ENCODE measurements around the gene HBZ. TPM values are rescaled to one million over a fixed set of nuclear protein-coding genes. Genes with fewer than 3 reads are reported as not detected.

The HBZ gene
- total RNA-seq, 1 experiment from 2014 or later, result not detected

DNA sequence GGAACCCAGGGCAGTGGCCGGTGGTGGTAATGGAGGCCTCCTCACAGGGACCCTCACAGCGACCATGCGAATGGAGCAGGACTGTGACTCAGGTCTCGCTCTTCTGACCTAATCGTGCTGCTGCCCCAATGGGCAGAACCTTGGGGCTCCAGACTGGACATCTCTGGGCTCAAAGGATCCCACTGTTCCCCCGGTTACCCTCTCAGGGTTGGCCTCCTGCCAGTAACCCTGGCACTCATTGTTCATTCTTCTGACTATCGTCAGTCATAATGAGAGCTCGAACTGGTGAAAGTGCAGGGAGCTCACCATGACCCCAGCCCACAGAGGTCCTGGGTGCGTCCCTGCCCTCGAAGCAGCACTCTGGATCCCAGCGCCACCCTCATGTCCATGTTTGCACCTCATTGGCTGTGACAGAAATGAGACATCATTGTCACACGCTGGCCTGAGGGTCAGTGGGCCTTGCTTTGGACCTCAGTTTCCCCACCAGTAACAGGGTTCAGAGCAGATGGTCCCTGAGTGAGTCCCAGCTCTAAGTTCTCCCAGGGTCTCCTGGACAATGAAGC is 10.0 kb upstream of the HBZ start:
- no peaks in the 10 kb centered on the region for H3K9me2 ChIP-seq (ENCODE audit: insufficient read depth)
- H3K9me3 ChIP-seq (ENCODE audit: control insufficient read depth in 1 of 2, insufficient read depth in 1 of 2, low read depth in 1 of 2, low read length in 2 of 2), result no peaks in the 10 kb centered on the region
- DNase-seq (ENCODE audit: low read depth, low spot score) (no peak), ATAC-seq (no peak)
- H3K27ac ChIP-seq (ENCODE audit: low read depth, low read length), result no peak overlapping the region
- CTCF ChIA-PET, result no interaction called here
- no TSS peak for BruUV-seq (replicated peaks)
- no peaks in the 10 kb centered on the region for H3K27me3 ChIP-seq (ENCODE audit: insufficient read depth, low read length)
- no peak overlapping the region for H2AFZ ChIP-seq (ENCODE audit: low read depth, low read length, poor library complexity, severe bottlenecking)
- no peaks in the 10 kb centered on the region for H3K4me1 ChIP-seq (ENCODE audit: control insufficient read depth in 1 of 2, insufficient read depth in 2 of 2, low read length in 2 of 2)
- intact Hi-C loops (cut with micrococcal nuclease), result no loop called here
- H3K4me2 ChIP-seq (ENCODE audit: low read length), result no peak overlapping the region
- no peak overlapping the region for H3K4me3 ChIP-seq (replicated peaks in 1 of 2; ENCODE audit: low read depth in 1 of 2, low read length in 2 of 2)
- H3K9ac ChIP-seq (ENCODE audit: low read length), result no peak overlapping the region
- POLR2A ChIA-PET, result no interaction called here
- no peaks in the 10 kb centered on the region for H4K20me1 ChIP-seq (ENCODE audit: insufficient read depth)
- peaks cover 6% of the 10 kb centered on the region; the same call in 1 of the 2 replicates for H3K79me2 ChIP-seq (ENCODE audit: insufficient read depth, low read length)
- TF ChIP-seq RAD21 (IDR thresholded peaks at IDR 0.05; ENCODE audit: low read depth) (no peak), EZH2phosphoT487 (IDR thresholded peaks at IDR 0.05; ENCODE audit: borderline replicate concordance) (no peak), YY1 (IDR thresholded peaks at IDR 0.05; ENCODE audit: extremely low read depth, insufficient replicate concordance, low read depth, low read length) (no peak), POLR2A (IDR thresholded peaks at IDR 0.05; ENCODE audit: borderline replicate concordance, extremely low read depth, insufficient read depth, insufficient read length) (no peak), CEBPB (IDR thresholded peaks at IDR 0.05; ENCODE audit: low read depth) (no peak), CBX3 (IDR thresholded peaks at IDR 0.05; ENCODE audit: low read depth) (no peak), ELF1 (IDR thresholded peaks at IDR 0.05; ENCODE audit: borderline replicate concordance, low read depth) (no peak), FOSL1 (IDR thresholded peaks at IDR 0.05; ENCODE audit: low read depth) (no peak), JUND (IDR thresholded peaks at IDR 0.05) (no peak), POLR2AphosphoS5 (IDR thresholded peaks at IDR 0.05; ENCODE audit: low read depth, low read length) (no peak), ATF3 (IDR thresholded peaks at IDR 0.05) (no peak), MAX (IDR thresholded peaks at IDR 0.05) (no peak), TCF7L2 (IDR thresholded peaks at IDR 0.05; ENCODE audit: borderline replicate concordance, extremely low read depth, insufficient read depth, insufficient read length) (no peak)
- TF ChIP-seq, protein P1, sequence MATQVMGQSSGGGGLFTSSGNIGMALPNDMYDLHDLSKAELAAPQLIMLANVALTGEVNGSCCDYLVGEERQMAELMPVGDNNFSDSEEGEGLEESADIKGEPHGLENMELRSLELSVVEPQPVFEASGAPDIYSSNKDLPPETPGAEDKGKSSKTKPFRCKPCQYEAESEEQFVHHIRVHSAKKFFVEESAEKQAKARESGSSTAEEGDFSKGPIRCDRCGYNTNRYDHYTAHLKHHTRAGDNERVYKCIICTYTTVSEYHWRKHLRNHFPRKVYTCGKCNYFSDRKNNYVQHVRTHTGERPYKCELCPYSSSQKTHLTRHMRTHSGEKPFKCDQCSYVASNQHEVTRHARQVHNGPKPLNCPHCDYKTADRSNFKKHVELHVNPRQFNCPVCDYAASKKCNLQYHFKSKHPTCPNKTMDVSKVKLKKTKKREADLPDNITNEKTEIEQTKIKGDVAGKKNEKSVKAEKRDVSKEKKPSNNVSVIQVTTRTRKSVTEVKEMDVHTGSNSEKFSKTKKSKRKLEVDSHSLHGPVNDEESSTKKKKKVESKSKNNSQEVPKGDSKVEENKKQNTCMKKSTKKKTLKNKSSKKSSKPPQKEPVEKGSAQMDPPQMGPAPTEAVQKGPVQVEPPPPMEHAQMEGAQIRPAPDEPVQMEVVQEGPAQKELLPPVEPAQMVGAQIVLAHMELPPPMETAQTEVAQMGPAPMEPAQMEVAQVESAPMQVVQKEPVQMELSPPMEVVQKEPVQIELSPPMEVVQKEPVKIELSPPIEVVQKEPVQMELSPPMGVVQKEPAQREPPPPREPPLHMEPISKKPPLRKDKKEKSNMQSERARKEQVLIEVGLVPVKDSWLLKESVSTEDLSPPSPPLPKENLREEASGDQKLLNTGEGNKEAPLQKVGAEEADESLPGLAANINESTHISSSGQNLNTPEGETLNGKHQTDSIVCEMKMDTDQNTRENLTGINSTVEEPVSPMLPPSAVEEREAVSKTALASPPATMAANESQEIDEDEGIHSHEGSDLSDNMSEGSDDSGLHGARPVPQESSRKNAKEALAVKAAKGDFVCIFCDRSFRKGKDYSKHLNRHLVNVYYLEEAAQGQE (IDR thresholded peaks at IDR 0.05; ENCODE audit: low read depth), result no peak
- TF ChIP-seq, protein P2, sequence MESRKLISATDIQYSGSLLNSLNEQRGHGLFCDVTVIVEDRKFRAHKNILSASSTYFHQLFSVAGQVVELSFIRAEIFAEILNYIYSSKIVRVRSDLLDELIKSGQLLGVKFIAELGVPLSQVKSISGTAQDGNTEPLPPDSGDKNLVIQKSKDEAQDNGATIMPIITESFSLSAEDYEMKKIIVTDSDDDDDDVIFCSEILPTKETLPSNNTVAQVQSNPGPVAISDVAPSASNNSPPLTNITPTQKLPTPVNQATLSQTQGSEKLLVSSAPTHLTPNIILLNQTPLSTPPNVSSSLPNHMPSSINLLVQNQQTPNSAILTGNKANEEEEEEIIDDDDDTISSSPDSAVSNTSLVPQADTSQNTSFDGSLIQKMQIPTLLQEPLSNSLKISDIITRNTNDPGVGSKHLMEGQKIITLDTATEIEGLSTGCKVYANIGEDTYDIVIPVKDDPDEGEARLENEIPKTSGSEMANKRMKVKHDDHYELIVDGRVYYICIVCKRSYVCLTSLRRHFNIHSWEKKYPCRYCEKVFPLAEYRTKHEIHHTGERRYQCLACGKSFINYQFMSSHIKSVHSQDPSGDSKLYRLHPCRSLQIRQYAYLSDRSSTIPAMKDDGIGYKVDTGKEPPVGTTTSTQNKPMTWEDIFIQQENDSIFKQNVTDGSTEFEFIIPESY (IDR thresholded peaks at IDR 0.05; ENCODE audit: extremely low read depth, insufficient replicate concordance, low read length), result no peak
- TF ChIP-seq, protein P3, sequence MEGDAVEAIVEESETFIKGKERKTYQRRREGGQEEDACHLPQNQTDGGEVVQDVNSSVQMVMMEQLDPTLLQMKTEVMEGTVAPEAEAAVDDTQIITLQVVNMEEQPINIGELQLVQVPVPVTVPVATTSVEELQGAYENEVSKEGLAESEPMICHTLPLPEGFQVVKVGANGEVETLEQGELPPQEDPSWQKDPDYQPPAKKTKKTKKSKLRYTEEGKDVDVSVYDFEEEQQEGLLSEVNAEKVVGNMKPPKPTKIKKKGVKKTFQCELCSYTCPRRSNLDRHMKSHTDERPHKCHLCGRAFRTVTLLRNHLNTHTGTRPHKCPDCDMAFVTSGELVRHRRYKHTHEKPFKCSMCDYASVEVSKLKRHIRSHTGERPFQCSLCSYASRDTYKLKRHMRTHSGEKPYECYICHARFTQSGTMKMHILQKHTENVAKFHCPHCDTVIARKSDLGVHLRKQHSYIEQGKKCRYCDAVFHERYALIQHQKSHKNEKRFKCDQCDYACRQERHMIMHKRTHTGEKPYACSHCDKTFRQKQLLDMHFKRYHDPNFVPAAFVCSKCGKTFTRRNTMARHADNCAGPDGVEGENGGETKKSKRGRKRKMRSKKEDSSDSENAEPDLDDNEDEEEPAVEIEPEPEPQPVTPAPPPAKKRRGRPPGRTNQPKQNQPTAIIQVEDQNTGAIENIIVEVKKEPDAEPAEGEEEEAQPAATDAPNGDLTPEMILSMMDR (IDR thresholded peaks at IDR 0.05 in 2 of 3, conservative IDR thresholded peaks at IDR 0.05 in 1 of 3; ENCODE audit: borderline replicate concordance in 1 of 3, insufficient read depth in 1 of 3, low read depth in 2 of 3, low read length in 2 of 3), result no peak
- RAD21 ChIA-PET (ENCODE audit: low non-redundant PET in 1 of 2, low total read pairs in 2 of 2, uncharacterized antibody in 2 of 2, unreplicated experiment in 2 of 2), result no interaction called here
- H3K36me3 ChIP-seq (ENCODE audit: control insufficient read depth in 1 of 2, insufficient read depth in 2 of 2, low read length in 2 of 2), result no peaks in the 10 kb centered on the region

Data from HCT116 (cell line).